HG03280 (cell line): ENCODE results near the gene SHBG.

Experiments
- ATAC-seq: cut with Tn5 transposase; IDR thresholded peaks from one replicate; pipeline ENCODE4 v1.9.1; 2021; ENCODE audit warnings: mild to moderate bottlenecking, moderate library complexity; ENCODE audit not compliant: unreplicated experiment

Gene SHBG

GRCh38 chr17:7646457-7646856 is 16.5 kb downstream of the SHBG start:
- ATAC-seq = no peak

- ATAC-seq = no peak
Observed at GRCh38 chr17:7647018-7647417, 17.1 kb downstream of the SHBG start.

- ATAC-seq = peak; percentile 61
Observed at GRCh38 chr17:7650509-7651096, 20.7 kb downstream of the SHBG start, which contains the start of gene ATP1B2. ATP1B2 (plus strand) TSS chr17:7650926; CDS start chr17:7651519, 593 bp downstream.

GRCh38 chr17:7651097-7651664 is 21.2 kb downstream of the SHBG start:
- no peak for ATAC-seq

- ATAC-seq = no peak
Observed at GRCh38 chr17:7651665-7652387, 21.9 kb downstream of the SHBG start.

GRCh38 chr17:7652388-7653356 is 22.7 kb downstream of the SHBG start:
- no peak for ATAC-seq

- no peak for ATAC-seq
Observed at GRCh38 chr17:7654832-7655540, 25.1 kb downstream of the SHBG start.

GRCh38 chr17:7655541-7655840 is 25.6 kb downstream of the SHBG start:
- ATAC-seq = no peak

- no peak for ATAC-seq
Observed at GRCh38 chr17:7656958-7657609, 27.1 kb downstream of the SHBG start.

- no peak for ATAC-seq
Observed at GRCh38 chr17:7667656-7668406, 37.9 kb downstream of the SHBG start.

- no peak for ATAC-seq
Observed at GRCh38 chr17:7668482-7668881, 38.5 kb downstream of the SHBG start.

GRCh38 chr17:7673239-7673638 is 43.3 kb downstream of the SHBG start:
- no peak for ATAC-seq

GRCh38 chr17:7674934-7675333 is 45.0 kb downstream of the SHBG start:
- ATAC-seq = no peak

GRCh38 chr17:7676533-7676932 is 46.6 kb downstream of the SHBG start:
- ATAC-seq = no peak

GRCh38 chr17:7677388-7678067 is 47.6 kb downstream of the SHBG start:
- ATAC-seq = no peak
